HepG2 (cell line): ENCODE data around the gene C4orf36. TPM values are rescaled to one million over a fixed set of nuclear protein-coding genes. Genes with fewer than 3 reads are reported as not detected.

Source experiments
- ATF6 ChIP-seq: sonication (generic); formaldehyde crosslinking; conservative IDR thresholded peaks from 2 replicates; pipeline ENCODE4 v1.4.0; 2020; ENCODE audit warnings: missing genetic modification reagents
- FOXO1 ChIP-seq: sonication (generic); formaldehyde crosslinking; IDR thresholded peaks from 2 replicates; pipeline ENCODE4 v1.4.0; 2020; ENCODE audit warnings: missing genetic modification reagents
- GMEB1 ChIP-seq: sonication (generic); formaldehyde crosslinking; IDR thresholded peaks from 2 replicates; pipeline ENCODE4 v1.5.1; 2020; ENCODE audit warnings: missing genetic modification reagents, mild to moderate bottlenecking, borderline replicate concordance
- IRF9 ChIP-seq: sonication (generic); formaldehyde crosslinking; IDR thresholded peaks from 2 replicates; pipeline ENCODE4 v1.8.0; 2022; ENCODE audit warnings: missing genetic modification reagents, mild to moderate bottlenecking, borderline replicate concordance
- NRL ChIP-seq: sonication (generic); formaldehyde crosslinking; IDR thresholded peaks from 2 replicates; pipeline ENCODE4 v1.5.0; 2020; ENCODE audit warnings: missing genetic modification reagents, mild to moderate bottlenecking, moderate library complexity, borderline replicate concordance
- PRDM15 ChIP-seq: sonication (generic); formaldehyde crosslinking; IDR thresholded peaks from 2 replicates; pipeline ENCODE4 v1.4.0; 2020; ENCODE audit warnings: missing genetic modification reagents
- TBX2 ChIP-seq: sonication (generic); formaldehyde crosslinking; IDR thresholded peaks from 2 replicates; pipeline ENCODE4 v1.5.0; 2020; ENCODE audit warnings: missing genetic modification reagents, mild to moderate bottlenecking, borderline replicate concordance
- ZBTB37 ChIP-seq: sonication (generic); formaldehyde crosslinking; IDR thresholded peaks from 2 replicates; pipeline ENCODE4 v1.4.0; 2020; ENCODE audit warnings: mild to moderate bottlenecking, missing genetic modification reagents
- ZFP91 ChIP-seq: sonication (generic); formaldehyde crosslinking; IDR thresholded peaks from 2 replicates; pipeline ENCODE4 v1.9.0; 2022; ENCODE audit warnings: missing genetic modification reagents, mild to moderate bottlenecking, borderline replicate concordance
- ZNF446 ChIP-seq: sonication (generic); formaldehyde crosslinking; IDR thresholded peaks from 2 replicates; pipeline ENCODE4 v1.5.0; 2020; ENCODE audit warnings: mild to moderate bottlenecking, missing genetic modification reagents
- ZNF598 ChIP-seq: sonication (generic); formaldehyde crosslinking; IDR thresholded peaks from 2 replicates; pipeline ENCODE4 v1.5.1; 2020; ENCODE audit warnings: mild to moderate bottlenecking, missing genetic modification reagents, borderline replicate concordance
- ZNF780A ChIP-seq: sonication (generic); formaldehyde crosslinking; IDR thresholded peaks from 2 replicates; pipeline ENCODE4 v1.8.0; 2022; ENCODE audit warnings: mild to moderate bottlenecking, missing genetic modification reagents, moderate library complexity
- ZNF850 ChIP-seq: sonication (generic); formaldehyde crosslinking; conservative IDR thresholded peaks from 2 replicates; pipeline ENCODE4 v1.9.0; 2021; ENCODE audit warnings: mild to moderate bottlenecking, missing genetic modification reagents
- polyA plus RNA-seq, 8 experiments: library from polyadenylated mRNA; depleted of rRNA in 3 of 8; stranded (reverse) in 7 of 8; unstranded in 1 of 8; fragments of >200 nt; fragmentation: Illumina TruSeq in 4 of 8; extraction: Trizol in 4 of 8; gene quantifications; 2 replicates each; pipeline versions ENCODE4 v1.2.1 to v1.2.3, GENCODE V29; 2011 to 2016; ENCODE audit warnings: low read depth in 4 of 8, missing spikeins in 1 of 8, mixed read lengths in 1 of 8; ENCODE audit not compliant: insufficient read depth in 1 of 8
- total RNA-seq, 5 experiments: library from RNA; depleted of rRNA; stranded (reverse); fragments of >200 nt; fragmentation: Illumina TruSeq; extraction: Trizol; gene quantifications; 2 replicates each; pipeline ENCODE4 v1.2.3, GENCODE V29; 2016; ENCODE audit warnings: low read depth in 1 of 5

C4orf36 gene
- total and polyA plus RNA-seq, 2 of the 13 experiments (the other 11 are each of a cell fraction or from before 2014, with no cell fraction given) = 0.63 TPM; not detected in 1

- TF ChIP-seq ZFP91 = peak; percentile 77; the same call in 1 of the 2 replicates
- peak; percentile 76 for TF ChIP-seq TBX2 (CRISPR knock-in tag)
- 0 out of 2 replicates have a peak, but pooled peaks have one; percentile 57 for TF ChIP-seq ZNF598
- TF ChIP-seq ZBTB37 (CRISPR knock-in tag) = 0 out of 2 replicates have a peak, but pooled peaks have one; percentile 59
- no peak for TF ChIP-seq ATF6 (CRISPR knock-in tag)
- TF ChIP-seq ZNF850 (CRISPR knock-in tag) = 0 out of 2 replicates have a peak, but pooled peaks have one; percentile 41
- 0 out of 2 replicates have a peak, but pooled peaks have one; percentile 67 for TF ChIP-seq ZNF446 (CRISPR knock-in tag)
- peak; percentile 92 for TF ChIP-seq PRDM15
- TF ChIP-seq ZNF780A = peak; percentile 59; the same call in 1 of the 2 replicates
- peak; percentile 81; the same call in 1 of the 2 replicates for TF ChIP-seq IRF9
- TF ChIP-seq NRL (CRISPR knock-in tag) = peak; percentile 67
- TF ChIP-seq FOXO1 (CRISPR knock-in tag) = 0 out of 2 replicates have a peak, but pooled peaks have one; percentile 24
- TF ChIP-seq GMEB1 = 0 out of 2 replicates have a peak, but pooled peaks have one; percentile 12
Observed at GRCh38 chr4:86891762-86892635, at the start of gene C4orf36 (continued).
